ENCODE data around the gene PIK3IP1.

PIK3IP1 gene

GRCh38 chr22:31279327-31279669 lies 13.0 kb downstream of the PIK3IP1 start:
- TF ChIP-seq FOXP2 (optimal IDR thresholded peaks at IDR 0.05; ENCODE audit: borderline replicate concordance, extremely low read depth, extremely low read length, insufficient read depth) (no peak), REST (IDR thresholded peaks at IDR 0.05; ENCODE audit: insufficient read depth in 1 of 2, low read depth in 2 of 2, low read length in 2 of 2) (no peak), POLR2AphosphoS5 (IDR thresholded peaks at IDR 0.05; ENCODE audit: low read depth, low read length) (no peak), SIN3A (IDR thresholded peaks at IDR 0.05; ENCODE audit: borderline replicate concordance, insufficient read depth, low read length) (no peak), TAF1 (IDR thresholded peaks at IDR 0.05; ENCODE audit: borderline replicate concordance, insufficient read depth, low read length) (no peak)

- TF ChIP-seq TAF1 (IDR thresholded peaks at IDR 0.05; ENCODE audit: borderline replicate concordance, insufficient read depth, low read length), result no peak
- TF ChIP-seq REST (IDR thresholded peaks at IDR 0.05; ENCODE audit: insufficient read depth in 1 of 2, low read depth in 2 of 2, low read length in 2 of 2), result no peak
- no peak for TF ChIP-seq FOXP2 (optimal IDR thresholded peaks at IDR 0.05; ENCODE audit: borderline replicate concordance, extremely low read depth, extremely low read length, insufficient read depth)
- TF ChIP-seq SIN3A (IDR thresholded peaks at IDR 0.05; ENCODE audit: borderline replicate concordance, insufficient read depth, low read length), result no peak
- TF ChIP-seq POLR2AphosphoS5 (IDR thresholded peaks at IDR 0.05; ENCODE audit: low read depth, low read length), result no peak
Measured at GRCh38 chr22:31278626-31279326, 13.5 kb downstream of the PIK3IP1 start.

- TF ChIP-seq REST (IDR thresholded peaks at IDR 0.05; ENCODE audit: insufficient read depth in 1 of 2, low read depth in 2 of 2, low read length in 2 of 2), result no peak
- TF ChIP-seq FOXP2 (optimal IDR thresholded peaks at IDR 0.05; ENCODE audit: borderline replicate concordance, extremely low read depth, extremely low read length, insufficient read depth), result no peak
- TF ChIP-seq SIN3A (IDR thresholded peaks at IDR 0.05; ENCODE audit: borderline replicate concordance, insufficient read depth, low read length), result no peak
- TF ChIP-seq POLR2AphosphoS5 (IDR thresholded peaks at IDR 0.05; ENCODE audit: low read depth, low read length), result no peak
Measured at GRCh38 chr22:31278151-31278621, 14.1 kb downstream of the PIK3IP1 start.

- TF ChIP-seq SIN3A (IDR thresholded peaks at IDR 0.05; ENCODE audit: borderline replicate concordance, insufficient read depth, low read length) (no peak), REST (IDR thresholded peaks at IDR 0.05; ENCODE audit: insufficient read depth in 1 of 2, low read depth in 2 of 2, low read length in 2 of 2) (no peak), FOXP2 (optimal IDR thresholded peaks at IDR 0.05; ENCODE audit: borderline replicate concordance, extremely low read depth, extremely low read length, insufficient read depth) (no peak), POLR2AphosphoS5 (IDR thresholded peaks at IDR 0.05; ENCODE audit: low read depth, low read length) (no peak)
Measured at GRCh38 chr22:31277741-31278140, 14.5 kb downstream of the PIK3IP1 start.
